Transverse colon (tissue), 4 donors: ENCODE results near the gene PDK2.

ENCODE experiments used
- EP300 ChIP-seq: sonication (generic); formaldehyde crosslinking; IDR thresholded peaks from one replicate; pipeline ENCODE4 v1.6.1; 2017; ENCODE audit warnings: antibody characterized with exemption, low read depth
- POLR2A ChIP-seq: fragments of 450-650 bp; IDR thresholded peaks from one replicate; pipeline ENCODE4 v1.6.1; 2016; ENCODE audit warnings: antibody characterized with exemption, mild to moderate bottlenecking, moderate library complexity
- POLR2AphosphoS5 ChIP-seq, 3 donors: sonication (generic); formaldehyde crosslinking; IDR thresholded peaks; one replicate each; pipeline ENCODE4 v1.6.1; 2016; ENCODE audit warnings: antibody characterized with exemption in 3 of 3
- TF ChIP-seq, protein P1 (sequence below), 5 experiments: fragments of 200-600 bp in 3 of 5; fragments of 450-650 bp in 2 of 5; sonication (generic) in 3 of 5; IDR thresholded peaks; 1 replicate in 2 of 5; 2 replicates in 3 of 5; pipeline ENCODE4 v1.5.1; 2016 to 2017; ENCODE audit warnings: antibody characterized with exemption in 5 of 5, inconsistent platforms in 3 of 5, mild to moderate bottlenecking in 2 of 5, moderate library complexity in 1 of 5

DNA sequence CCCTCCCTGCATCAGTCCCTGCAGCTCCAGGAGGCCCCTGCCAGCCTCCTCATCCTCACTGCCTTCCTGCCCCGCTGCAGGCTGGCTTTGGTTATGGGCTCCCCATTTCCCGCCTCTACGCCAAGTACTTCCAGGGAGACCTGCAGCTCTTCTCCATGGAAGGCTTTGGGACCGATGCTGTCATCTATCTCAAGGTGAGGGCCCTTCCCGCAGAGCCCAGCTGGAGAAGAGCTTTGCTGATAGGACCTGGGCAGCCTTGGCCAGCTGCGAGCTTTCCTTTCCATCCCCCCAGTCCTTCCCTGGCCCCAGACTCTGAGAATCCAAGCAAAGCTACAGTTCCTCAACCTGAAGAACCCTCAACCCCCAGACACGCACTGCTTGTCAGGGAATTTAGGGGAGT, 14.1 kb downstream of the PDK2 start:
- TF ChIP-seq, protein P1, sequence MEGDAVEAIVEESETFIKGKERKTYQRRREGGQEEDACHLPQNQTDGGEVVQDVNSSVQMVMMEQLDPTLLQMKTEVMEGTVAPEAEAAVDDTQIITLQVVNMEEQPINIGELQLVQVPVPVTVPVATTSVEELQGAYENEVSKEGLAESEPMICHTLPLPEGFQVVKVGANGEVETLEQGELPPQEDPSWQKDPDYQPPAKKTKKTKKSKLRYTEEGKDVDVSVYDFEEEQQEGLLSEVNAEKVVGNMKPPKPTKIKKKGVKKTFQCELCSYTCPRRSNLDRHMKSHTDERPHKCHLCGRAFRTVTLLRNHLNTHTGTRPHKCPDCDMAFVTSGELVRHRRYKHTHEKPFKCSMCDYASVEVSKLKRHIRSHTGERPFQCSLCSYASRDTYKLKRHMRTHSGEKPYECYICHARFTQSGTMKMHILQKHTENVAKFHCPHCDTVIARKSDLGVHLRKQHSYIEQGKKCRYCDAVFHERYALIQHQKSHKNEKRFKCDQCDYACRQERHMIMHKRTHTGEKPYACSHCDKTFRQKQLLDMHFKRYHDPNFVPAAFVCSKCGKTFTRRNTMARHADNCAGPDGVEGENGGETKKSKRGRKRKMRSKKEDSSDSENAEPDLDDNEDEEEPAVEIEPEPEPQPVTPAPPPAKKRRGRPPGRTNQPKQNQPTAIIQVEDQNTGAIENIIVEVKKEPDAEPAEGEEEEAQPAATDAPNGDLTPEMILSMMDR (IDR thresholded peaks at IDR 0.05), result no peak
- no peak for TF ChIP-seq POLR2AphosphoS5 (IDR thresholded peaks at IDR 0.05)
- no peak for TF ChIP-seq EP300
- TF ChIP-seq POLR2A, result no peak
